ENCODE measurements around the gene ATG16L1.

Gene ATG16L1

GRCh38 chr2:233317196-233317943 is 65.9 kb downstream of the ATG16L1 start:
- no peak overlapping the region for H3K4me3 ChIP-seq (ENCODE audit: low read depth, low read length)
- H3K4me1 ChIP-seq (ENCODE audit: control insufficient read depth, insufficient read depth, low read length): no peaks in the 10 kb centered on the region
- no peaks in the 10 kb centered on the region for H3K36me3 ChIP-seq (ENCODE audit: control insufficient read depth in 2 of 2, insufficient read depth in 1 of 2, low read length in 2 of 2)
- CTCF ChIA-PET: interaction anchor here (0.7 to 1.6 kb wide), 4 partner anchors 10 to 394 kb away, joined by 3 to 4 read pairs (median 4); no protein-coding TSS in a partner anchor
- POLR2A ChIA-PET: no interaction called here
- no peaks in the 10 kb centered on the region for H3K9me3 ChIP-seq (ENCODE audit: control insufficient read depth, insufficient read depth, low read depth, low read length)
- no peak overlapping the region for H3K27ac ChIP-seq (ENCODE audit: extremely low read depth, low read depth, low read length)
- TF ChIP-seq ZBTB1 (tag by site-specific recombination; IDR thresholded peaks at IDR 0.05) (no peak), ZNF140 (tag by site-specific recombination; IDR thresholded peaks at IDR 0.05) (no peak), ZNF521 (tag by site-specific recombination; IDR thresholded peaks at IDR 0.05) (no peak), ZXDB (tag by site-specific recombination; IDR thresholded peaks at IDR 0.05) (no peak), ZNF221 (tag by site-specific recombination; IDR thresholded peaks at IDR 0.05; ENCODE audit: borderline replicate concordance) (no peak), ATF2 (tag by site-specific recombination; IDR thresholded peaks at IDR 0.05; ENCODE audit: low read depth) (no peak), YY2 (tag by site-specific recombination; IDR thresholded peaks at IDR 0.05) (no peak), ZNF112 (tag by site-specific recombination; IDR thresholded peaks at IDR 0.05) (no peak), ZNF548 (tag by site-specific recombination; IDR thresholded peaks at IDR 0.05) (no peak), ZNF677 (tag by site-specific recombination; IDR thresholded peaks at IDR 0.05) (no peak), ZNF707 (tag by site-specific recombination; IDR thresholded peaks at IDR 0.05) (no peak), KLF10 (tag by site-specific recombination; IDR thresholded peaks at IDR 0.05) (no peak), ZNF10 (tag by site-specific recombination; IDR thresholded peaks at IDR 0.05) (no peak), ZNF248 (tag by site-specific recombination; IDR thresholded peaks at IDR 0.05) (no peak), ZNF274 (IDR thresholded peaks at IDR 0.05; ENCODE audit: low read length) (no peak), ZNF274 (tag by site-specific recombination; IDR thresholded peaks at IDR 0.05; ENCODE audit: borderline replicate concordance) (no peak), ZIC2 (tag by site-specific recombination; IDR thresholded peaks at IDR 0.05) (no peak), ZNF280D (tag by site-specific recombination; IDR thresholded peaks at IDR 0.05) (no peak)
- TF ChIP-seq, protein P1, sequence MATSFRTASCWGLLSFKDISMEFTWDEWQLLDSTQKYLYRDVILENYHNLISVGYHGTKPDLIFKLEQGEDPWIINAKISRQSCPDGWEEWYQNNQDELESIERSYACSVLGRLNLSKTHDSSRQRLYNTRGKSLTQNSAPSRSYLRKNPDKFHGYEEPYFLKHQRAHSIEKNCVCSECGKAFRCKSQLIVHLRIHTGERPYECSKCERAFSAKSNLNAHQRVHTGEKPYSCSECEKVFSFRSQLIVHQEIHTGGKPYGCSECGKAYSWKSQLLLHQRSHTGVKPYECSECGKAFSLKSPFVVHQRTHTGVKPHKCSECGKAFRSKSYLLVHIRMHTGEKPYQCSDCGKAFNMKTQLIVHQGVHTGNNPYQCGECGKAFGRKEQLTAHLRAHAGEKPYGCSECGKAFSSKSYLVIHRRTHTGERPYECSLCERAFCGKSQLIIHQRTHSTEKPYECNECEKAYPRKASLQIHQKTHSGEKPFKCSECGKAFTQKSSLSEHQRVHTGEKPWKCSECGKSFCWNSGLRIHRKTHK (tag by site-specific recombination; IDR thresholded peaks at IDR 0.05): no peak
- TF ChIP-seq, protein P2, sequence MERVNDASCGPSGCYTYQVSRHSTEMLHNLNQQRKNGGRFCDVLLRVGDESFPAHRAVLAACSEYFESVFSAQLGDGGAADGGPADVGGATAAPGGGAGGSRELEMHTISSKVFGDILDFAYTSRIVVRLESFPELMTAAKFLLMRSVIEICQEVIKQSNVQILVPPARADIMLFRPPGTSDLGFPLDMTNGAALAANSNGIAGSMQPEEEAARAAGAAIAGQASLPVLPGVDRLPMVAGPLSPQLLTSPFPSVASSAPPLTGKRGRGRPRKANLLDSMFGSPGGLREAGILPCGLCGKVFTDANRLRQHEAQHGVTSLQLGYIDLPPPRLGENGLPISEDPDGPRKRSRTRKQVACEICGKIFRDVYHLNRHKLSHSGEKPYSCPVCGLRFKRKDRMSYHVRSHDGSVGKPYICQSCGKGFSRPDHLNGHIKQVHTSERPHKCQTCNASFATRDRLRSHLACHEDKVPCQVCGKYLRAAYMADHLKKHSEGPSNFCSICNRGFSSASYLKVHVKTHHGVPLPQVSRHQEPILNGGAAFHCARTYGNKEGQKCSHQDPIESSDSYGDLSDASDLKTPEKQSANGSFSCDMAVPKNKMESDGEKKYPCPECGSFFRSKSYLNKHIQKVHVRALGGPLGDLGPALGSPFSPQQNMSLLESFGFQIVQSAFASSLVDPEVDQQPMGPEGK (tag by site-specific recombination; IDR thresholded peaks at IDR 0.05): no peak
- TF ChIP-seq, protein P3, sequence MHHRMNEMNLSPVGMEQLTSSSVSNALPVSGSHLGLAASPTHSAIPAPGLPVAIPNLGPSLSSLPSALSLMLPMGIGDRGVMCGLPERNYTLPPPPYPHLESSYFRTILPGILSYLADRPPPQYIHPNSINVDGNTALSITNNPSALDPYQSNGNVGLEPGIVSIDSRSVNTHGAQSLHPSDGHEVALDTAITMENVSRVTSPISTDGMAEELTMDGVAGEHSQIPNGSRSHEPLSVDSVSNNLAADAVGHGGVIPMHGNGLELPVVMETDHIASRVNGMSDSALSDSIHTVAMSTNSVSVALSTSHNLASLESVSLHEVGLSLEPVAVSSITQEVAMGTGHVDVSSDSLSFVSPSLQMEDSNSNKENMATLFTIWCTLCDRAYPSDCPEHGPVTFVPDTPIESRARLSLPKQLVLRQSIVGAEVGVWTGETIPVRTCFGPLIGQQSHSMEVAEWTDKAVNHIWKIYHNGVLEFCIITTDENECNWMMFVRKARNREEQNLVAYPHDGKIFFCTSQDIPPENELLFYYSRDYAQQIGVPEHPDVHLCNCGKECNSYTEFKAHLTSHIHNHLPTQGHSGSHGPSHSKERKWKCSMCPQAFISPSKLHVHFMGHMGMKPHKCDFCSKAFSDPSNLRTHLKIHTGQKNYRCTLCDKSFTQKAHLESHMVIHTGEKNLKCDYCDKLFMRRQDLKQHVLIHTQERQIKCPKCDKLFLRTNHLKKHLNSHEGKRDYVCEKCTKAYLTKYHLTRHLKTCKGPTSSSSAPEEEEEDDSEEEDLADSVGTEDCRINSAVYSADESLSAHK (tag by site-specific recombination; IDR thresholded peaks at IDR 0.05): no peak

Measured in HEK293 (cell line).